Suppressor macrophage treated with lipopolysaccharide for 1 hour (primary cell): ENCODE measurements around the gene IQGAP2.
"Not testable (repeated sequence)": the region's sequence is repeated elsewhere in the genome, so short reads cannot be mapped to it uniquely, and the experiment has no call there.

ENCODE experiments used
- DNase-seq, 3 donors: peaks; one replicate each; pipeline ENCODE4 v3.0.0-alpha.2; 2020 to 2022

Gene IQGAP2

DNA sequence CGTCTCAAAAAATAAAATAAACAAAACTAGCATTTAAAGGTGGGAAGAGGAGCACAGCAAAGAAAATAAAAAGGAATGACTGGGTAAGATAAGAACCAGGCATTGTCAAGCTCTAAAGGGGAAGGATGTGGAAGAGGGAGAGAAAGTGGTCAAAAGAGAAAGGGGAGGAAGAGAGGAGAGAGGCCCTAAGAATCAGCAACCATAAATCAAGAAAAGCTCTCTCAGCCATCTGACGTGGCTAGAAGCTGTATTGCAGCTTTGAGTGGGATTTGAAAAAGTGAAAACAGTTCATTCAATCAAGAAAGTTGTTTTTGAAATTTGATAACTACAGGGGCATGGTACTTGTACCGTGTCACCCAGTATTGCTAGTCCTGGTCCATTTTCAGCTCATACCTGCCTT is 267.4 kb downstream of the IQGAP2 start:
- DNase-seq = no peak

DNA sequence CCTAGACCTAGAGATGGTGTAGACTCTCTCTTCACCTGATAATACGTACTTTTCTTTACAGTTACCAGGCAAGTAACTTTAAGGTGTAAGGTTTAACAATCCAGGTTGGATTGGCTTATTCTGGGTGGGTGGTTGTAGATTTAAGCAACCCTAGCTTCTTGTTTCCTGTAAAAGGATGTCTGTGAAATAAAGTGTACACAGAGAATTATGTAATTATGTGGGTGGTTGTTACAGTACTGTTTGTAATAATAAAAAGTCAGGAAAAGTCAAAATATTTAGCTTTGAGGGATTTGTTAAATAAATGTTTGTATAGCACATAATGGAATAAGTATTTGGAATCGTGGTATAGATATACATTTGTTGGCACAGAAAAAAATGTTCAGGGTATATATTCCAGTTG is 269.2 kb downstream of the IQGAP2 start:
- DNase-seq = no peak

DNA sequence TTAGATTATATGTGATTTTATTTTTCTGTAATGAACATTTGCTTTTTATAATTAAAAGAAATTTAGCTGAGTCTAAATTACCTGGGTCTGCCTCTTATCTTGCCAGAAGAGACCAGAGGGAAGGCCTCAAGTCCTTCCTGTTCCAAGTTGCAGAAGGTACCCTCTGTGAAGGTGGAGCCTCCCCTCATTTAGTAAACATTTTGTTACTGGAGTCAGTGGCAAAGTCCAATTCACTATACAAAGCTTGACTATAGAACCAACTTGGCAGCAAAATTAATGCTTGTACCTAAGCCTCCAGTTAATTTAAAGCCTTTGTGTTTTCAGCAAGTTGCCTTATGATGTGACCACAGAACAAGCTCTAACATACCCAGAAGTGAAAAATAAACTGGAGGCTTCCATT is 270.0 kb downstream of the IQGAP2 start:
- DNase-seq = no peak

DNA sequence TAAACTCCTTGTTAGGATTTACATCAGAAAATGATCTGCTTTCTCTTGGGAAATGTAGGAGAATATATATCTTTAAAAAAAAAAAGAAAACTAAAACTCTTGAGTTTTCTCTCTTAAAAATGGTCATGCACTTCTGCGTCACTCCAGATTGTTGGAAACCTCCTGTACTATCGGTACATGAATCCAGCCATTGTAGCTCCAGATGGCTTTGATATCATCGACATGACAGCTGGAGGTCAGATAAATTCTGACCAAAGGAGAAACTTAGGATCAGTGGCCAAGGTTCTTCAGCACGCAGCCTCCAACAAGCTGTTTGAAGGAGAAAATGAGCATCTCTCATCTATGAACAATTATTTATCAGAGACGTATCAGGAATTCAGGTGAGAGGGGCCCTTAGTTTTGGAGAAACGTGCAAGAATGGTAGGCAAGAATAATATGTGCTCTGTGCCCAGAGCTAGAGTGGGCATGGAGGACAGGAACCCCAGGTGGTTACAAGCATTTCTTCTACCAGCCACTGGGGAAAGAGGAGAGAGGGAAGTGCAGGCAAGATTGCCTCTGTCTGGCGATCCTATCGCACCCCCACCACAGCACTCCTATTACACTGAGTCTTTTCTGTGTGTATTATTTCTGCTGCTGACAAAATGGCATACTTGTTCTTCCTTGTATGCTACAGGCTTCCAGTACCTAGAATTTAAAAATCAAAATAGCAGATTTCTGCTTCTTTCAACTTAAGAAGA is 271.4 kb downstream of the IQGAP2 start:
- no peak for DNase-seq

DNA sequence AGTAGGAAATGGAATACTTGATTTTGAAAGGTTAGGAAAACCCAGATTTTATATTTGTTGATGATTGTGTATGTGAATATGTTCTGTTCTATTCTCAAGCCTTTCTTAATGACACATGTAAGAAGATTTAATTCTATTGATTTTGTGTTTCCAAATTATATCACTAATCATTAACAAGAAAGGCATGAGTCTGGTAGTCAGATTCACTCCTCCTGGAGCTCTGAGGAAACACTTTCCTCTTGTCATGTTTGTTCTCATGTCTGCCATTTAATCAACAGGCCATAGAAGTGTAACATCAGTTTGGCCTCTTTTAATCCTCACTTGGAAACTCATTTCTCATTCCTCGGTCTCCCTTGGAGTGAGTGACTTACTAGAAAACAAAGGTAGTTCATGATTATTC is 272.3 kb downstream of the IQGAP2 start:
- no peak for DNase-seq

DNA sequence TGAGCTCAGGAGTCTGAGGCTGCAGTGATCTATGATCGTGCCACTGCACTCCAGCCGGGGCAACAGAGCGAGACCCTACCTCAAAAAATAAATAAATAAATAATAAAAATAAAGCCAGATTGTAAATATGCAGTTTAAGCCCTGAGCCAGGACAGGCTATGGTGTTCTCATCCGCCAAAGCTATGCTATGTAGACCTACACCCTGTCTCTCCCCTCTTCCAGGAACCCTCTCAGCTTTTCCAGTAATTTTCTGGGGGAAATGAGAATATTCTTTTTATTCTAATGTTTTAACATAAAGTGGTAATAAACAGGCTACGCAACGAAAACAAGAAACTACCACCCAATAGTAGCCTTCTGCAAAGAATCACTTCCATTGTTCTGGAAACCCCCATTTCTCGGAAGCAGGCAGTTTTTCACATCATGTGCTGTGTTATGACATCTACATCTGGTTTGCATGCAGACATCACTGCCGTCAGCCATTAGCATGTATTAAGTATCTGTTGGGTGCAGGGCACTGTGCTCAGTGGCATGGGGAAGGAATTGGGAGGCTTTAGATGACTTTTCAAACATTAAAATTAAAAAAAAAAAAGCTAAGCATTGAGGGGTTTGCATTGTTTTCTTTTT is 274.9 kb downstream of the IQGAP2 start:
- no peak for DNase-seq

DNA sequence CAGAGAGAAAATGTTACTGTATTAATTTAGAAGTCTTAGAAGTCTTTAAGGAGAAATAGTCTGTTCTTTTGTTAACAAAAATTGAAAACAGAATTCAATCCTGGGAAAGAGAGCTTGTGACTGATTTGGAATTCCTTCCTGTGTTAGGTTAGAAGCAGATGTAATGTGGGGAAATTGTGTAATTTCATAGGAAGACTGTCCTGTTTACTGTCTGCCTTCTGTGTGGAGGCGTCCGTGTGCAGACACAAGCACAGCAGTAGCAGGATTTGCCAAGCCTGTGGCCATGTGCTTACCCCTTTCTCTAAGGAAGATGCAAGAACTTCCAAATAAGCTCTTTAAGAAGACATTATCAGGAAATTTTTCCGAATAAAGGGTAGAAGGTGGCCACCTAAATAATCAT is 276.1 kb downstream of the IQGAP2 start:
- no peak for DNase-seq

DNA sequence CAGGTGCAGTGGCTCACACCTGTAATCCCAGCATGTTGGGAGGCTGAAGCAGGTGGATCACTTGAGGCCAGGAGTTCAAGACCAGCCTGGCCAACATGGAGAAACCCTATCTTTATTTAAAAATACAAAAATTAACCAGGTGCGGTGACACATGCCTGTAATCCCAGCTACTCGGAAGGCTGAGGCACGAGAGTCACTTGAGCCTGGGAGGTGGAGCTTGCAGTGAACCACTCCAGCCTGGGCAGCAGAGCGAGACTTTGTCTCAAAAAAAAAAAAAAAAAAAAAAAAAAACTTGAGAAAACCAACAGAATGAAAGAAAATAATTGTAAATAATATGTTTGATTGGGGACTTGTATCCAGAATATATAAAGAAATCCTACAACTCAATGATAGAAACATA is 277.7 kb downstream of the IQGAP2 start:
- not testable (repeated sequence) for DNase-seq

DNA sequence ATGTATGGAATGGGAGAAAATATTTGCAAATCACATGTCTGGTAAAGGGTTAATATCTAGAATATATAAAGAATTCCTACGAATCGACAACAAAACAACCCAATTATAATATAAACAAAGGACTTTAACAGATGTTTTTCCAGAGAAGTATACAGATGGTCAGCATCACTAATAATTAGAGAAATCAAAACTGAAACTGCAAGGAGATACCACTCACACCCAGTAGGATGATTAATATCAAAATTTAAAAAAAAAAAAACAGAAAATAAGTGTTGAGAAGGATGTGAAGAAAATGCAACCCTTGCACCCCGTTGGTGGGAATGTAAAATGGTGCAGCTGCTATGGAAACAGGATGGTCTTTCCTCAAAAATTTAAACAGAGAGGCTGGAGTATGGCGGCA is 278.2 kb downstream of the IQGAP2 start:
- DNase-seq = no peak

DNA sequence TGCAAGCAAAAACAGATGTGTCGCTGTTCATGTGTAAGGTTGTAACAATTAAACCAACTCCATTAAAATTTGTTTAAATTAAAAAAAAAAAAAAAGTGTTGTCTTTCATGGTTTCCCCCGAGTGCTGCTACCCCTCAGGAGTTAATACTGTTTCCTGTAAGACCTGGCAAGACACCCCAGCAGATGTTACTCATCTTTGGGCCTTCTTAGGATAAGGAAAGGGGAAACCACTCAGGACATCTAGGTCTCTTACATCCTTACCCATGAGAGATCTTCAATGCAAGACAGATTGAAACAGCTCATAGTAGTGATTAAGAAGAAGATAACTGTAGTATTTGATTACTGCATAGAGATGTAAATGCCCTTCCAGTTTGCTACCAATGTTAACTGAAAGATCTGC is 279.3 kb downstream of the IQGAP2 start:
- no peak for DNase-seq

DNA sequence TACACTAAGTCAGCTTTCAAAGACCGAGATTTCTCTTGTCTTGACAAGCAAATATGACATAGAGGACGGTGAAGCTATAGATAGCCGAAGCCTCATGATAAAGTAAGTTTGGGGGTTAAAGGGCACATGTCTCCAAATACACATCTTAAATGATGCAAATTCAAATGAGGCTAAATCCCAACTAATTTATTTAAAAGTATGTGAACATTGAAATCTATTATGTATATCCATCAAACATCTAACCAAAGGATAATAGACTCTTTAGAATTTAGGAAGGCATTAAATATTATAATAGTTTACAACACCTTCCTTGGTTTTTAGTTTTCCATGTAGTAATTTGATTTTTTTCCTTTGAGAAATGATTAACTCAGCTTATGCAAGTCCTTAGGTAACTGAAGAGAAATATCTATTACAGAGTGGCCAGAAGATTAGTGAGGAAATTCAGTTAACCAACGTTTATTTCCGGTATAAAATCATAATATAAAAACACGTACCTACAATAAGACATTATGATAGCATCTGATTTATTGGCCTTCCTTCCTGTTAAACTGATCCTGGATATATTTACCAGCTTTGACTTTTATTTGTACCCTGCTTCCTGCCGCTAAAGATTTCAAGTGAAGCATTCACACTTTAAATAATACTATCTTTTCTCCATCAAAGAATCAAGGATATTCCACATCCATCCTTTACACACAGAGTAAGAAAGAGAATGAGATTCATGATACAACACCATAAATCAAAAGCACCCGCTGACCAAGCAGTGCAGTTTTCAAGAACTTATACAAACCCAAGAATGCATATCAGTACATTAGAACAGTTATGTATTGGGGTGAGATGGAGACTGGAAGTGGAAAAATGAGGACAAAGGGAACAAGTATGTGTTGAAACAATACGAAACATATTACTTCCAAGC is 281.0 kb downstream of the IQGAP2 start:
- no peak for DNase-seq

DNA sequence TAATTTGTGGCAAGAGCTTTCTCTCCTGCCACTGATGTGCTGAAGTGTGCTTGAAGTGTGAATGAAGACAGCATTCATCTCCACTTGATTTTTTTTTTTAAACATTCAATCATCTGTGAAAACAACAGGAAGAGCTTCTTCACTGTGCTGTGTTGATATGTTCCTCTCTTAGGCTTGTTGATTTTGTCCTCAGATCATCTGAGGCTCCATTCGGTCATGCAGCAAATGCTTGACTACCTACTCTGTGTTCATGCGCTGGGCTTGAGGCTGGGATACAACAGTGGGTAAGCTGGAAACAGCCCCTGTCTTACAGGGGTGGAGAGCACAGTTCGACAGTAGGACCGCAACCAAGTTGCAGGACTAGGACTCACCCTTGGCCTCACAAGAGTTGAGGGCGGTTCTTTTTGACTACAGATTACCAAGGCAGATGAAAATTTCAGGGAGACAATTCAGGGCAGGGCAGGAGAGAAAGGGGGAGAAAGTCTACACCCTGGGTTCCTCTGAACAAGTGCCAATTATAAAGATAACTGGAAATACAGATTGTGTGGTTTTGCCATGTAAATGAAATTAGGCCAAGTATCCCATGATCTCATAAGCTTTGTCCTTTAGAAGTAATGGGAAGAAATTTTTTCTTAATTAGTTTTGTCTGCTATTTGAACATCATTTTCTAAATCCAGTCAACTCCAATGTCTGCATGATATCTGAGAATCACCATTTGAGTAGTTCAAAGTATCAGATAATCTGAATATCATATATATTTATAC is 281.9 kb downstream of the IQGAP2 start:
- DNase-seq = no peak

DNA sequence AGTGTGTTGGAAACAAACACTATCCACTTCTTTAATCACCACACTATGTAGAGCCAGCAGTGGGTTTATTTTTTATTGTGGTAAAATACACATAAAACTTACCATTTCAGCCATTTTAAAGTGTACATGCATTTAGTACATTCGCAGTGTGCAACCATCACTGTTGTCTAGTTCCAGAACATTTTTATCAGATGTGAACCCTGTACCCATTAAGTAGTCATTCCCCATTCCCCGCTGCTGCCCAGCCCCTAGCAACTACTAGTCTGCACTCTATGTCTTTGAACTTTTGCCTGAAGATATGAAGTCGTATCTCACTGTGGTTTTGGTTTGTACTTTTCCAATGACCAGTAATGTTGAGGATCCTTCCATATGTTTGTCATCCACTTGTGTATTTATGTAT is 282.6 kb downstream of the IQGAP2 start:
- DNase-seq = no peak

DNA sequence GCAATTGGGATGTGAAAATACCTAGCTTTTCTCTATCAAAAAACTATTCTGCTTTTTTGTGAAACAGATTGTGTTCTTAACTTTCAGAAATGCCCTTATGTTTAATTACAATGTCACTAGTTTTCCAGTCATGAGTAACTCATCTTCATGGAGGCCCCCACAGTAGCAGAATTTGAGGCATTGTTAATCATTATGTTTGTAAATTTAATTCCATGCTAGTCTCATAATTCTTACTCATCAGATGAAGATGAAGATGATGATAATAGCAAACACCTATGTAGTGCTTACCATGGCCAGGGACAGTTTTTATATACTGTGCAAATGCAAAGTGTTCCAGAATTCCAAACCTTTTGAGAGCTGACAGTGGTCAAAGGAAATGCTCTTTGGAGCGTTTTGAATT is 285.1 kb downstream of the IQGAP2 start:
- no peak for DNase-seq

DNA sequence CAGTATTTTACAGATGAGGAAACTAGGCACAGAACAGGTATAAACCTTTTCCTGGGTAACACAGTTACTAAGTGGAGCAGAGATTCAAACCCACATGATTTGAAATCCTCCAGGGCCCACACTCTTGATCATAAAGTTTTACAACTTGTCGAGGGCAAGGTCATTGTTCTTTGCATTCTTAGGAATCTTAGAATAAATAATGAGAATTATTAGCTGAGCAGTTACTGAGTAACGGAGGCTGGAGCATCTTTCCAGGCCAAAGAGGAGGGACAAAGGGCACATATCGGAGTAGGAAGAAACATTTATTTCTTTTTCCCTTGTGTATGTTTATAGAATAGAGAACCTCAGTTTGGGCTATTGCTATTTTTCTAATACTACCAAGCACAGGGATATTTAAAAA is 285.8 kb downstream of the IQGAP2 start:
- no peak for DNase-seq

DNA sequence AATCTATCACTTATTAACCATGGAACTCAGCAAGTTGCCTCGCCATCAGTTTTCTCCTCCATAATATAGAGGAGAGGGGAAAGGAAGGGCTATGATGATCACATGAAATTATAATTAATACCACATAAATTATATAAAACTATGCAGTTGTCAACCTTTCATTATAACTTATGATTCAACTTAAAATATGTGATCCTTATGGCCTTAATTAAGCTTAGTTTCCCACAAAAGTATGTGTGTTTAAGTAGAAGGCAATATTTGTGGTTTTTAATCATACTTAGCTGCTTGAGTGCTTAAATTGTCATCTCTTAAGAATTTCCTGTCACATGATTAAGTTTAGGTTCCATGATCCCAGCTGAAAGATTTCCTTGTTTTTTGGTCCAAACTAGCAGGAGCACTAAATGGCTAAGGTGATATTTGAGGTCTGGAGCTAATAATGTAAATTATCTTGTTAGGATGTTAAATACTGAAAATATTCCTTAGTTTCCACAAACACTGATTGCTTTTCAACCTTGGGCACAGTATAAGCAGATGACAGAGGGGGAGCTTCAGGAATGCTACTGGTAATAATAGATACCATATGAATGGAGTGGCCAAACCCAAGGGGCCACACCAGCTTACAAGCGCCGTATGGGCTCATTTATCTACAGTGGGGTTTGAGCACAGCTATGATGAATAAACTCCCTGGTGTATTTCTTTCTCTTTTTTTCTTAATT is 286.4 kb downstream of the IQGAP2 start:
- no peak for DNase-seq

DNA sequence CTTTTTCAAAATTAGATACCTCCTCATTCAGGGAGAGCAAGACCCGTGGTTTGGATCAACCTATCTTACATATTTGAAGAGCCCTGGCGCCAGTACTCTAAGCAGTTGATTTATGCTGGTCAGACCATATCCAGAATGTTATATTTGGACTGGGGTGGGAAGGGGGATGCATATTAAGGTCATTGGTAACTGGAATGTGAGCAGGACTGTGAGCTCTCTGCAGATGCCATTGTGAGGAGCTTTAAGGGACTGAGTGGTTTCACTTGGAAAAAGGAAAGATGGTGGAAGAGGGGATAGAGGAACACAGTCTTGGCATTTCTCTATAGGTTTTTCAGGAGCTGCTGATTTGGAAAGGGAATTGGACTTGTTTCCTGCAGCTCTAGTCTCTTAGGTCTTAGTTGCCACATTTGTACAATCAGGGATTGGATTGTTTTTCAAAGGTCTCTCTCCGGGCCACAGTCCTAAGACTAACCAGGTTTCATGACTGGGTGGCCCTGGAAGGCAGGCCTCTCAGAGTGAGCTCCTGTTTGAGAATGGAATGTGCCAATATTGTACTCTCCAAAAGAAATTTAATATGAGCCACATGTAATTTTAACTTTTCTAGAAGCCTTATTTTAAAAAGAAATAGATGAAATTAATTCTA is 287.1 kb downstream of the IQGAP2 start:
- DNase-seq = no peak

DNA sequence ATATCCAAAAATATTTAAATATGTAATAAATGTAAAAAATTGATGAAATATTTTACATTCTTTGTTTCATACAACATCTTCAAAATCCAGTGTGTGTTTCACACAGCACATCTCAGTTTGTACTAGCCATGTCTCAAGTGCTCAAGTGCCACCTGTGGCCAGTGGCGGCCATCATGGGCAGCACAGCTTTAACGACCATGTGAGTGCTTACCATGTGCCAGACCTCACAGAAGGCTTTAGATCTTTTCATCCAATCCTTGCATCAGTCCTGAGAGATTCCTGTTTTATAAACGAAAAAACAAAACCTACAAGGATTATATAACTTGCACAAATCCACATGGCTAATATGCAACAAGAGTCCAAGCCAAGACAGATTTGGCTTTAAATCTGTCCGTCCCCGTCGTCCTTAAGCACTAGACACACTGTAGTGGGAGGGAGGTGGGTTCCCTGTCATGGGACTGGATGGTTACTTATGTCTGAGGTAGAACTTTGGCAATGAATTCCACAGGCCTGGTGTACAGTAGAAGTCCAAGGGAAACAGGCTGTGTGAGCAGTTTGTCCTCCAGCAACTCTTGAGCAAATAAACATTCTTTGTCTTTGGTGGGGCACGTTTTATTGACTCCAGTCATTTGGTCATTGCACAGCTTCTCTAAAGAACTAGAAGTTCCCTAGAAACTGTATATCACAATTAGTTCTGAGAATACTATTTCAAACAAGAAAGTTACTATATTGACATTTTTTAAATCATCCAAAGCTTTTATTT is 287.8 kb downstream of the IQGAP2 start:
- no peak for DNase-seq

DNA sequence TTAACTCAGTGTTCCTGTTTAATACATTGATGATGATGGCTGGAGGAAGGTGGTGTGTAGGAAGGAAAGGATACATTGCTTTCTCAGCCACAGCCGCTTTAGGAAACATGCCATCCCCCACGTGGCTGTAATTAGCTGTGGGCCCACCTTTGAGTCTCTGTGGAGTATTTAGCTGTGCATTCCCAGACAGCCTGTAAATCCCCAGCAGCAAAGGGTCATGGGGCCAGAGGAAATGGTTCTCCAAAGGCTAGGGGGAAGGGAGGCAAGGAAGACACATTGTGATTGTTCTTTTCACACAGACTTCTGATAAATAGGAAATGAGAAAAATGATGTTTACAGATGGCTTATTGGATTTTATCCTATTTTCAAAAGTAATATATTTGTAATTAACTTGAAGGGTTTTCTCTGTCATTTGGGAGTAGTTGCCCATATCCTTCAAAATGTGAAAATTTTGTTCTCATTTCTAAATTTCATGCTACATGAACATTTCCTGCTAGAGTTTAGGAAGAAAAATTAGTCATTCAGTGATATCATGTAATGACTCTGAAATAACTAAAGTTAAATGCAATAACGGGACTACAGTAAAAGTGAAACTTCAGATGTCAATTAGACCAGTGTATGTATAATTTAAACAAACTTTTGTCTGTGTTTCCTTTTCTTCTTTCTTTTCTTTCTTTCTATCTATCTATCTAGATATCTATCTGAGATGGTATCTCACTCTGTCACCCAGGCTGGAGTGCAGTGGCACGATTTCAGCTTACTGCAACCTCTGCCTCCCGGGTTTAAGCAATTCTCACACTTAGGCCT is 288.6 kb downstream of the IQGAP2 start:
- DNase-seq = peak in 2 of 3 donors; percentile 4 to 23

DNA sequence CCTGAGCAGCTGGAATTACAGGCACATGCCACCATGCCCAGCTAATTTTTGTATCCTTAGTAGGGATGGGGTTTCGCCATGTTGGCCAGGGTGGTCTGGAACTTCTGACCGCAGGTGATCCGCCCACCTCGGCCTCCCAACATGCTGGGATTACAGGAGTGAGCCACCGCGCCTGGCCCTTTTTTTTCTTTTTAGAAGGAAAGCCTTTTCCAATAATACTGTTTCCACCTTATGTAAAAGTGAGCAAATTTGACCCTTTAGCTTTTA is 289.1 kb downstream of the IQGAP2 start:
- DNase-seq = no peak
